Stimulated activated CD4-positive, alpha-beta T cell treated with anti-CD3 and anti-CD28 coated beads, Interleukin-1b, Interleukin-23, amount 100 ng/mL, for 48 hours (primary cell): Measurements from ENCODE around the gene ETV3.

Source experiments
- DNase-seq: peaks from one replicate; pipeline ENCODE4 v3.0.0-alpha.2; 2020

ETV3 gene

DNA sequence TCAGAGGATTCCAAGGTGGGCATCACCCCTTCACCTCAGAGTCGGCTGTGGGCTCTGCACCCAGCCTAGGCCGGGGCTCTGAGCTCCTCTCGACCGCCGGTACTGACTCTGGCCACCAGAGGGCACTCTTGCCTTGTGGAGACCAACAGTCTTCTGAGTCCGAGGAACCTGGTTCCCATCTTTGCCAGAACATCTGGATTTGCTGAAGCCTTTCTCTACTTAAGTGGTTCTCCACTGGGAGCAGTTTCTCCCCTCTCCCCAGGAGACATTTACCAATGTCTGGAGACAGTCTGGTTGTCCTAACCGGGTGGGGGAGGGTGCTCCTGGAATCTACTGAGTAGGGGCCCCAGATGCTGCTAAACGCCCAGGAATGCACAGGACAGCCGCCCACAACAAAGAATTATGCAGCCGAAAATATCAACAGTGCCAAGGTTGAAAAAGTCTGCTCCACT lies 48.0 kb downstream of the ETV3 start:
- DNase-seq, result peak; percentile 84

DNA sequence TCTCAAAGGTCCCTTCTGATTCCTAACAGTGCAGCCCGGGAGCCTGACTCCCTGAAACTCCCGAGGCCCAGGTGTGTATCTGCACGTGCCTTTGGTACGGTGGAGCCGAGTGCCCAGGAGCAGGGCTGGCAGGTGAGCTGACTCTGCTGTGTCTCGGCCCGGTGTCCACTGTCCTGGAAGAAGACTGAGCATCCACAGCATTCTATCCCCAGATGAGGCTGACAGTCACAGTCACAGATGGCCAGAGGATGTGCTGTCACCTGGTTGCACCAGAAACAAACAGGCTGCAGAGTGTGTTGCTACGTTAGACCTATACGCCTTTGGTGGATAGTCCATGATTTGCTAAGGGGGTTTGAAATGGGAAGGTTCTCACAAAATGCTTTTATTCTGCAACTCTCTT lies 48.4 kb downstream of the ETV3 start:
- DNase-seq, result no peak

DNA sequence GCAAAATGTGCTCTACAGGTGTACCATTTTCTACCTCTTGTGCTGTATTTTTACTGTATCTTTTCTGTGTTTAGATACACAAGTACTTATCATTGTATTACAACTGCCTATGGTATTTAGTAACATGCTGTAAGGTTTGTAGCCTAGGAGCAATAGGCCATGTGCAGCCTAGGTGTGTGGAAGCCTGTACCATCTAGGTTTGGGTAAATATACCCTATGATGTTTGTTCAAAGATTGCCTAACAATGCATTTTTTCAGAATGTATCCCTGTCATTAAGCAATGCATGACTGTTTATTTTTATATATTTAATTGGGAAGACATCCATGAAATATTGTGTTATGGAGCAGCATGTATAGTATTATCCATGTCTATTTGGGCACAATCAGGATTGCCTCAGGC lies 49.6 kb downstream of the ETV3 start:
- no peak for DNase-seq

DNA sequence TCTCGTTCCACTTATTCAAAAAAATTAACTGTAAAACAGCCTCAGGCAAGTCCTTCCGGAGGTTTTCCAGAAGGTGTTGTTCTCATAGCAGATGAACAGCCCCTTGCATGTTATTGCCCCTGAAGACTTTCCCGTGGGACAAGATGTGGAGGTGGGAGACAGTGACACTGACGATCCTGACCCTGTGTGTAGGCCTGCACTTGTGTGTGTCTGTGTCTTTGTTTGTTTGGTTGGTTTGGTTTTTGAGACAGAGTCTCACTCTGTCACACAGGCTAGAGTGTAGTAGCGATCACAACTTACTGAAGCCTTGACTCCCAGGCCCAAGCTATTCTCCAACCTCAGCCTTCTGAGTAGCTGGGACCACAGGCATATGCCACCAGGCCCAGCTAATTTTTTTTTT lies 51.2 kb downstream of the ETV3 start:
- no peak for DNase-seq

DNA sequence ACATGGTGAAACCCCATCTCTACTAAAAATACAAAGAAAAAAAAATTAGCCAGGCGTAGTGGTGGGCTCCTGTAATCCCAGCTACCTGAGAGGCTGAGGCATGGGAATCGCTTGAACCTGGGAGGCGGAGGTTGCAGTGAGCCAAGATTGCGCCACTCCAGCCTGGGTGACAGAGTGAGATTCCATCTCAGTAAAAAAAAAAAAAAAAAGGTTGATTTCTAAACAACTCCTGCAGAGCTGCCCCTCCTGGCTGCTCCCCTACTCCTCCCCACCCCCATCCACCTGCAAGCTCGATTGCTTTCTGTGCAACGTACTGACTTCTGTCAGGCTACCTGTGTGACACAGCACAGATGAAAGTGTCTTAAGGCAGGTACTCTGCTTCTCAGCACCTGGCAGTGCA lies 51.9 kb downstream of the ETV3 start:
- DNase-seq, result no peak

DNA sequence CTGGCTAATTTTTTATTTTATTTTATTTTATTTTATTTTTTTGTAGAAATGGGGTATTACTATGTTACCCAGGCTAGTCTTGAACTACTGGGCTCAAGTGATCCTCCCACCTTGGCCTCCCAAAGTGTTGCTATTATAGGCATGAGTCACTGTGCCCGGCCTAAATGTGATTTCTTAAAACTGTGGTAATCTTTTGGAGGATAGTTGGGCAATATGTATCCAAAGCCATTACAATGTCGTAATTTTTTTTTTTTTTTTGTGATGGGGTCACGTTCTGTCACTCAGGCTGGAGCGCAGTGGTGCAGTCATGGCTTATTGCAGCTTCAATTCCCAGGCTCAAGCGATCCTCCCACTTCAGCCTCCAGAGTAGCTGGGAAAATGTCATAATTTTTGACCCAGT lies 52.8 kb downstream of the ETV3 start:
- no peak for DNase-seq

DNA sequence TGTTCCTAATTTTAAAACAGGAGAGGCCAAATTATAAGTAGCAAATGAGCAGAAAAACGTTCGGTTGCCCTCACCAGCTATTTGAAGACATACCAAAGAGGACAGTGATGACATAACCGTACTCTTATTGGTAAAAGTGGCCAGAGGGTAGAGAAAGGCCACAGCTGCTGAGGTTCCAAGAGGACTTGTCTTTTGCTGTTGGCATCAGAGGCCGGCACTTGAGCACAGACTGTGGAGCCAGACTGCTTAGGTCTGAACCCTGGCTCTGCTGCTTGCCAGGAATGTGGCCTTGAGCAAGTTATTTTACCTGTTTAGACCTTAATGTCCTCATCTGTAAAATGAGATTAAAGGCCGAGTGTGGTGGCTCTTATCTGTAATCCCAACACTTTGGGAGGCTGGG lies 53.5 kb downstream of the ETV3 start:
- no peak for DNase-seq

DNA sequence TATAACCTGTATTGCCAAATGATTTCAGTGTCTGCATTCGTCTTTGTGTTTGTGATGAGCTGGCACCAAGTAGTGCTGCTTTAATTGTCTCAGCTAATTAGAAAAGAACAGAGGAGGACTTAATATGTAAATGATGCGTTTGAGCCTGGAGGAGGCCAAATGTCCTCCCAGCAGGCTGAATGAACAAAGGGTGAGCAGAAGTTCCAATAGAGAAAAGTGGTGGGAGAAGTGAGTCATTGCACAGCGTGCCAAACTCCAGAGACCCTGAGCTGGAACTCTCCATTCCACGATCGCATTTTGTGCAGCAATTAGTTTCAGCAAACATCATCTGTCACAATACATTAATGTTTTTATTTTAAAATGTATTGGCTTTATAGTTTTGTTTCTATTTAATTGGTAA lies 56.5 kb downstream of the ETV3 start:
- DNase-seq, result no peak

DNA sequence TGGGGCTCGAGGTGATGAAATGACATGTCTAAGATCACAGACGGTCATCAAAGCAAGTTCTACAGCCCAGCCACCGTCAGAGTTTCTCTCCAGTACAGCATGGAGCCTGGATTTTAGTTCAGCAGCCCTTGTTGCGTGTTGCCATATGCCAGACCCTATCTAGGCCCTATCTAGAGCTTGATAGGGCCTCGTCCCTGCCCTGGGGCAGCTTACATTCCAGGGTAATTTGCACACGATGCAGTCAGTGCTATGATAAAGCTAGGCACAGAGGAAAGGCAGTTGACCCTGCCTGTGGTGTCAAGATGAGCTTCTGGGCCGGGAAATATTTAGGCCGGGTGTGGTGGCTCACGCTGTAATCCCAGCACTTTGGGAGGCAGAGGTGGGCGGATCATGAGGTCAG lies 57.5 kb downstream of the ETV3 start:
- DNase-seq, result no peak

DNA sequence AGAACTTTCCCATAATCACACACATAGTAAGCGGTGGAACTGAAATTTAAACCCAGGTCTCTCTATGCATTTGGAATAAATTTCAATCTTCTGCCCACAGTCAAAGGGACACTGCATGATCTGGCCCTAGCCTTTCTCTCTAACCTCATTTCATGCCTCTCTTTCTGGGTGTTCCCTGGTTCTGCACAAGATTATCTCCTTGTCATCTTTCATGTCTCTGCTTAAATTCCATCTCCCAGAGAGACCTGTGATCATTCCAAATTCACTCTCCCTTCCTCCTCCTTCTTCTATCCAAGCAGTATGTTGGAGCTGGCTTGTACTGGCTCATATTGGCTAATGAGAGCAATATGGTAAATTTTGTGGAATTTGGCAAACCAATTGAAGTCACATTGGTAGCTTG lies 60.8 kb downstream of the ETV3 start:
- DNase-seq, result no peak

DNA sequence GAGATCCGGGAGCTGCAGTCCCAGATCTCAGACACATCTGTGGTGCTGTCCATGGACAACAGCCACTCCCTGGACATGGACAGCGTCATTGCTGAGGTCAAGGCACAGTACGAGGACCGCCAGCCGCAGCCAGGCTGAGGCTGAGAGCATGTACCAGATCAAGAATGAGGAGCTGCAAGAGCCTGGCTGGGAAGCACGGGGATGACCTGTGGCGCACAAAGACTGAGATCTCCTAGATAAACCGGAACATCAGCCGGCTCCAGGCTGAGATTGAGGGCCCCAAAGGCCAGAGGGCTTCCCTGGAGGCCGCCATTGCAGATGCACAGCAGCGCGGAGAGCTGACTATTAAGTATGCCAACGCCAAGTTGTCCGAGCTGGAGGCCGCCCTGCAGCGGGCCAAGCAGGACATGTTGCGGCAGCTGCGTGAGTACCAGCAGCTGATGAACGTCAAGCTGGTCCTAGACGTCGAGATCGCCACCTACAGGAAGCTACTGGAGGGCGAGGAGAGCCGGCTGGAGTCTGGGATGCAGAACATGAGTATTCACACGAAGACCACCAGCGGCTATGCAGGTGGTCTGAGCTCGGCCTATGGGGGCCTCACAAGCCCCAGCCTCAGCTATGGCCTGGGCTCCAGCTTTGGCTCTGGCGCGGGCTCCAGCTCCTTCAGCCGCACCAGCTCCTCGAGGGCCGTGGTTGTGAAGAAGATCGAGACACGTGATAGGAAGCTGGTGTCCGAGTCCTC lies 64.1 kb downstream of the ETV3 start:
- DNase-seq, result peak; percentile 31
